Naive thymus-derived CD8-positive, alpha-beta T cell (primary cell): ENCODE data around the gene BEND5. TPM values are rescaled to one million over a fixed set of nuclear protein-coding genes. Genes with fewer than 3 reads are reported as not detected.
A peak's percentile ranks its signal among the peaks of the same experiment; 100 is the strongest.

Experiments
- ATAC-seq, 2 donors: fragments of 150-1000 bp; cut with Tn5 transposase in 1 of 2; sonication (Bioruptor Pico), chemical (Tn5 transposase) in 1 of 2; 1 replicate in 1 of 2; 2 replicates in 1 of 2; pipeline ENCODE4 v1.10.0; 2021; ENCODE audit warnings: mild to moderate bottlenecking in 2 of 2, moderate library complexity in 2 of 2
- POLR2A ChIA-PET: fragments of 350-600 bp; sonication (Branson Sonifier 250); formaldehyde crosslinking; loops from one replicate; lab custom pipeline; 2021; ENCODE audit warnings: antibody characterized with exemption; lab: Charles Lee
- DNase-seq, 10 donors: peaks; one replicate each; pipeline versions ENCODE4 v3.0.0 to v3.0.0-alpha.2; 2020 to 2022
- H3K27ac Mint-ChIP-seq, 10 donors: one replicate each; pipeline ENCODE4 v1.8.0; 2020 to 2022; ENCODE audit warnings: mild to moderate bottlenecking in 10 of 10, mixed read lengths in 10 of 10, moderate library complexity in 4 of 10, inconsistent platforms in 1 of 10
- H3K27me3 Mint-ChIP-seq, 5 donors: one replicate each; pipeline ENCODE4 v1.8.0; 2021 to 2022; ENCODE audit warnings: mixed read lengths in 5 of 5
- H3K36me3 Mint-ChIP-seq, 3 donors: one replicate each; pipeline ENCODE4 v1.8.0; 2020 to 2022; ENCODE audit warnings: mixed read lengths in 3 of 3, mild to moderate bottlenecking in 2 of 3, inconsistent platforms in 1 of 3
- H3K4me1 Mint-ChIP-seq, 4 donors: one replicate each; pipeline ENCODE4 v1.8.0; 2021 to 2022; ENCODE audit warnings: mixed read lengths in 4 of 4
- H3K4me3 Mint-ChIP-seq, 10 donors: one replicate each; pipeline ENCODE4 v1.8.0; 2020 to 2022; ENCODE audit warnings: mild to moderate bottlenecking in 10 of 10, mixed read lengths in 10 of 10, moderate library complexity in 6 of 10, inconsistent platforms in 1 of 10
- H3K9me3 Mint-ChIP-seq, 9 donors: one replicate each; pipeline ENCODE4 v1.8.0; 2020 to 2022; ENCODE audit warnings: mixed read lengths in 9 of 9, mild to moderate bottlenecking in 3 of 9, inconsistent platforms in 1 of 9, moderate library complexity in 1 of 9
- polyA plus RNA-seq, 3 donors: library from polyadenylated mRNA; unstranded; fragments of 300-500 nt; fragmentation: Illumina TruSeq; gene quantifications; one replicate each; pipeline ENCODE4 v1.2.3, GENCODE V29; 2021
- total RNA-seq, 8 experiments: library from RNA in 2 of 8; stranded (reverse) in 2 of 8; gene quantifications; one replicate each; pipeline ENCODE4 v1.2.3 and lab custom pipeline; 2021 to 2026

The BEND5 gene
- total and polyA plus RNA-seq, 5 experiments from 2014 or later = 7.2 to 13.6 (median 10.4) TPM

DNA sequence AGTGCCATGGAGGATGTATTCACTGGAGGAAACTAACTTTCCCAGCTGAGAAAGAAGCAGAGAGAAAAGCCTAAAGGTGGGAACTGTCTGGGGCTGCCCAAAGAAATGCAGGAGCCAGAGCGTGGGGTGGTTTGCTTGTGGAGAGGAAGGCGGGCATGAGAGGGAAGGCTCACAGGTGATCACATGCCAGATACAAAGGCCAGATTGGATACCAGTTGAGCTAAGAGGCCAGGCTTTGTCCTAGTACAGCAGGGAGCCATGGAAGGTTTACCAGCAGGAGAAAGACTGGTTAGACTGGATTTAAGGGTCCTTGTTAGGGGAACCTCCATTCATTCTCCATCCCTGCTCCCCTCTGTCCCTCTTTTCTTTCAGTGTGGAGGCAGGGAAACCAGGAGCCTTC lies 66.4 kb downstream of the BEND5 start:
- Mint-ChIP-seq H3K36me3 (no peaks in the 10 kb centered on the region), H3K27me3 (peaks cover 0 to 9% (median 2%) of the 10 kb centered on the region in 5 donors), H3K27ac (no peak overlapping the region), H3K4me3 (no peak overlapping the region), H3K4me1 (peaks cover 0 to 2% (median 0%) of the 10 kb centered on the region in 4 donors), H3K9me3 (no peaks in the 10 kb centered on the region)
- DNase-seq (no peak), ATAC-seq (no peak)
- POLR2A ChIA-PET = no interaction called here

DNA sequence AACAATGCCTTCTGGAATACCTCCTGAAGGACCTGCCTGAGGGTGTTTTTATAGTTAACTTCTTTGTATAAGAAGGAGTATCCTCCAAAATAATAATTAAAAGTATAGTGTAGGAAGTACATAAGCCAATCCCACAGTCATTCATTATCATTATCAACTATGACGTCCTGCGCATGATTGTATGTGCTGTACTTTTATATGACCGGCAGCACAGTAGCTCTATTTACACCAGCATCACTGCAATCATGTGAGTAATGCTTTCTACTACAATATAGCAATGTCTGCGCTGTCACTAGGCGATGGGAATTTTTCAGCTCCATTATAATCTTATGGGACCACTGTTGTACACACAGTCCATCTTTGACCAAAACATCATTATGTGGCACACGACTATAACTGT lies 72.0 kb downstream of the BEND5 start:
- H3K4me1 Mint-ChIP-seq = no peaks in the 10 kb centered on the region
- H3K36me3 Mint-ChIP-seq = no peaks in the 10 kb centered on the region
- POLR2A ChIA-PET = no interaction called here
- DNase-seq = no peak
- no peak overlapping the region for H3K27ac Mint-ChIP-seq
- H3K4me3 Mint-ChIP-seq = no peak overlapping the region
- peaks cover 6 to 28% (median 12%) of the 10 kb centered on the region in 5 donors for H3K27me3 Mint-ChIP-seq
- no peak for ATAC-seq
- no peaks in the 10 kb centered on the region for H3K9me3 Mint-ChIP-seq

DNA sequence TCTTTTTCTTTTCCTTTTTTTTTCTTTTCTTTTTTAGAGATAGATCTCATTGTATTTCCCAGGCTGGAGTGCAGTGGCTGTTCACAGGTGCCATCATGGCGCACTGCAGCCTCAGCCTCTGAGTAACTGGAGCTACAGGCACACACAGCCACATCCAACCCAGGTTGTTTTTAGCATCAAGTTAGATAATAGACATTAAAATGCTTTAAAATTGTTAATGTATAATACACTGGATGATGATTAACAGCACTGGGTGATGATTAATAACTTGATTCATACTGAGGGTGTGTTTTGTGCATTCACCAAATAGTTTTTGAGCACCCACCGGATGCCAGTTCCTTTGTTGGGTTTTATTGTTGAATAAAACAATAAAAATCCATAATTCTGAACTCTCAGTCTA lies 75.2 kb downstream of the BEND5 start:
- no peak overlapping the region for H3K4me3 Mint-ChIP-seq
- ATAC-seq (no peak), DNase-seq (no peak)
- H3K36me3 Mint-ChIP-seq = no peaks in the 10 kb centered on the region
- no peaks in the 10 kb centered on the region for H3K4me1 Mint-ChIP-seq
- peaks cover 10 to 44% (median 22%) of the 10 kb centered on the region in 5 donors for H3K27me3 Mint-ChIP-seq
- H3K9me3 Mint-ChIP-seq = no peaks in the 10 kb centered on the region
- no peak overlapping the region for H3K27ac Mint-ChIP-seq
- POLR2A ChIA-PET = no interaction called here

DNA sequence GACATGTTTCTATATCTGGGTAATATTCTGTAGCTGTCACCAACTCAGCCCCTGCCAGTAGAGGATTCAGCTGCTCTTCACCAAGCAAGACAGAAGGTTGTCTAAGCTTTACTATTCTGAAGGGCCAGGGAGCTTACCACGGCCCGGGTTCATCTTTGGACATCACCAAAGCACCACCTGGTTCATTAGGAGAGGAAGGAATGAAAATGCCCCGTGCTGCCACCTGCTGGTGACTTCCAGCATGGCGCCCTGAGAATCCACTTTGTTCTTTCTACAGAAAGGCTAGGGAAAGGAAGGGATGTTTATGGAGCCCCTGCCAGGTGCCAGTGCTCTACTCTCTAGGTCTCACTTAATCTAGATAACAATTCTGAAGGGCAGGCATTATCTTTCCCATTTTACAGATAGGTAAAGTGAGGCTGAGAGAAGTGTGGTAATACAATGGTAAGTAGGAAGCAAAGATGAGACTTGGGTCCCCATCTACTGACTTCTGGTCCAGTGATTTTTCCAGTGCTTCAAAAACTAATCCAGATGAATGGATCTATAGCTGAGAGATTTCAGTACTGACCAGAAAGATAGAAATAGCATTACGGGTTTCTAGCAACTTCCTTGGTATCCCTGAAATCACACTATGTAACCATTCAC lies 79.5 kb downstream of the BEND5 start:
- Mint-ChIP-seq H3K4me3 (no peak overlapping the region), H3K27me3 (peaks cover 13 to 41% (median 28%) of the 10 kb centered on the region in 5 donors), H3K9me3 (no peaks in the 10 kb centered on the region), H3K4me1 (no peaks in the 10 kb centered on the region), H3K36me3 (no peaks in the 10 kb centered on the region), H3K27ac (no peak overlapping the region)
- POLR2A ChIA-PET = no interaction called here
- DNase-seq (peak in 7 of 10 donors; percentile 23 to 35 (median 31)), ATAC-seq (no peak)

DNA sequence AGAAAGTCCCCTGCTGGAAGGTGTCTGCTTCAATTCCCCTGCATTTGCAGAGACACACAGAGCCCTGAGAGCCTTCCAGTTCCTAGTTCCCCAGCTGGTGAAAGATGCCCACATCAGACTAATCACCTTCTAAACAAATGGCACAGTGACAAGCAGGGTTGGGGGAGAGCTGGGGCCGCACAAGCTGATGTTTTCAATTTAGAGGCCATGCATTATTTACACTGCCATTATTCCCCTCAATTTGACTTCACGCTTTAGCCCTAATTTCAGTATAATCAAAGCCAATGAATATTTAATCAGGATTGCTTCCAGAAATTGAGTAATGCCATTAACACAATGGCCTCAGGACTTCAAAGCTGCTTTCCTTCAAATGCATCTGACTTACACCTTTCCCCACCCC lies 81.5 kb downstream of the BEND5 start:
- no peak overlapping the region for H3K27ac Mint-ChIP-seq

DNA sequence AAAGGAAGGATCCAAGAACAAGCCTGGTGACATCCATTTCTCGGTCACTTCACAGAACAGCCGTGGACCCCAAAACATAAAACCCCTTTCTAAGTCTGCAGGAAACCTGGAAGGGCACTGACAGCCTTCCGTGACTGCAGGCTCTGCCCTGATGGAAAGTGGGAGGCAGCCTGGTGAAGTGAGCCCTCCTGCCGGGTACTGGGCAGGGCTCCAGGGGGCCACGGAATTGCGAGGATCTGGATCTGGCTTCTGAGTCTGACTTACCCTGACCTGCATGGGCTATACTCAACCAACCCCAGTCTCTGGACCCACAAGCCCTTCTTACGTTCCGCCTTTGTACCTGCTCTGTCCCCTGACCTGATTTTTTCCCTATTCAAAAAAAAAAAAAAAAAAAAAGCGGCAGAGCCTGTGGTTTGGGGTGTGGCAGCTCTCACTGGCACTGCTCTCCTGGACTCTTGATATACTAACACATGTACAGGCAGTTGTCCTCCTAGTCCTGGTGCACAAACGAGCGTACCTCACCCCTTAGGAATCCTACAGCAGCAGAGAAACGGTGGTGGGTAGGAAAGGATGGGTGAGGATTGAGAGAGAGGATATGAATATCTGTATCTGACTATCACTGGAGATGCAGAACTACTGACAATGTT lies 82.9 kb downstream of the BEND5 start:
- Mint-ChIP-seq H3K27ac (no peak overlapping the region), H3K36me3 (no peaks in the 10 kb centered on the region), H3K9me3 (no peaks in the 10 kb centered on the region), H3K4me1 (no peaks in the 10 kb centered on the region), H3K27me3 (peaks cover 6 to 23% (median 10%) of the 10 kb centered on the region in 5 donors), H3K4me3 (no peak overlapping the region)
- no peak for DNase-seq
- ATAC-seq = no peak
- POLR2A ChIA-PET = no interaction called here

More for the DNA sequence above, 81.5 kb downstream of the BEND5 start:
- DNase-seq (no peak), ATAC-seq (no peak)
- Mint-ChIP-seq H3K27me3 (peaks cover 8 to 30% (median 17%) of the 10 kb centered on the region in 5 donors), H3K4me1 (no peaks in the 10 kb centered on the region), H3K36me3 (no peaks in the 10 kb centered on the region), H3K4me3 (no peak overlapping the region), H3K9me3 (no peaks in the 10 kb centered on the region)
- POLR2A ChIA-PET = no interaction called here

DNA sequence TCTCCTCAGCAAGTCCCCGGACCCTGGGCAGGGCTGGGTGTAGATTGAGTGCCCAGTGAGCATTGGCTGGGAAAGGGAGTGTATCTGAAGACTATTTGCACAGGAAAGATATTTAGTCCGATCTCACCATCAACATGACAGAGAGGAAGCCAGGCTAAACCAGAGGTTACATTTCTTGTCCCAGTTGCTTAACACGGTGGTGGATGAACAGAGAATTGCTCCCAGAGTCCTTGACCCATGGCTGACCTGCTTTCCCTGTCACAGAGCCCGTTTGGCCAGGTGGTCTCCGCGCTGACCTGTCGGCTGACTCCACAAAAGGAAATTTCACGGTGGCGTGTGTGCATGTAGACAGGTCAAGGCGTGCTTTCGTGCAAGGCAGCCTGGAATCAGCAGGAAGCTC lies 83.5 kb downstream of the BEND5 start:
- peaks cover 4 to 19% (median 7%) of the 10 kb centered on the region in 5 donors for H3K27me3 Mint-ChIP-seq
- ATAC-seq (no peak), DNase-seq (no peak)
- H3K36me3 Mint-ChIP-seq = no peaks in the 10 kb centered on the region
- no peaks in the 10 kb centered on the region for H3K9me3 Mint-ChIP-seq
- POLR2A ChIA-PET = no interaction called here
- no peak overlapping the region for H3K27ac Mint-ChIP-seq
- H3K4me3 Mint-ChIP-seq = no peak overlapping the region
- no peaks in the 10 kb centered on the region for H3K4me1 Mint-ChIP-seq

DNA sequence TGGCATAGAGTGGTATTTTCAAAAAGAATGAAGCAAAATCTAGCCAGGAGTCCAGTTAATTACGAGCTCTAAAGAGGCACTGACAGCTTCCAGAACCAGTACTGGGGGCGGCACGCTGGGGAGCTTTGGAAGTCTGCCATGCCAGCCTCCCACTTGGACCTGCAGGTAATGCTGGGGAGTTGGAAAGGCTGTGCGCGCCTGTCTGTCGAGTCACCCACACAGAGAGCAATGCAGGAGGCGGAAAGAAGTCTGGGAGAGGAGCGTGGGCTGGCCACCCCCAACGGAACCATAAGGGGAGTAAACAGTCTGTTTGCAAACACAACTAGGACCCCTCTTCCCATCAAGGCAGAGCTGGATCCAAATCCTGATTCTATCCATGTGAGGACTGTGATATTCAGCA lies 84.5 kb downstream of the BEND5 start:
- H3K27ac Mint-ChIP-seq = no peak overlapping the region
- ATAC-seq (no peak), DNase-seq (no peak)
- H3K36me3 Mint-ChIP-seq = no peaks in the 10 kb centered on the region
- no peaks in the 10 kb centered on the region for H3K4me1 Mint-ChIP-seq
- peaks cover 0 to 16% (median 7%) of the 10 kb centered on the region in 5 donors for H3K27me3 Mint-ChIP-seq
- H3K4me3 Mint-ChIP-seq = no peak overlapping the region
- POLR2A ChIA-PET = no interaction called here
- no peaks in the 10 kb centered on the region for H3K9me3 Mint-ChIP-seq

DNA sequence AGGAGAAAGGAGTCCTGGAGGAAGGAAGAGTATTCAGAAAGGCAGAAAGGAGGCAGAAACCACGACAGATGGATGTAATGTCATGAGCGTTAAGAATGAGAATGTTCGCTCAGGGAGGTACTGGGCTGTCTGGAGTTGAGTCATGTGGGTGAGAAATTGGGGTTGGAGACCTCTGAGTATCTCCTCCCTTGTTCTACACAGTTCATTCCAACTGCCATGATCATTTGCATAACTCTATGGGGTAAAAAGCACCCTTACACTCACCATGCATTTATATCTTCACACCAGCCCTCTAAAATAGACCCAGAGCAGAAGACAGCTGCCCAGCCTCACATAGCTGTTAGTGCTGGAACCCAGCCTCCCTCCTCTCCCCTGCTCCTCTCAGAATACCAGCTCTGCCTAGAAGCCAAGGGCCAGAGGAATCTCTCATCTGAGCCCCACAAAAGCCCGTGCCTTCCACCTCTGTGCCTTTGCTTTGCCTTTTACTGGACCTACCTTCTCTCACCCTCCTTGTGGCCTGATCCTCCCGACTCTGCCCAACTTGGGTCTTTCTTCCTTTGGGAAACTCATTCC lies 85.2 kb downstream of the BEND5 start:
- Mint-ChIP-seq H3K4me1 (no peaks in the 10 kb centered on the region), H3K9me3 (no peaks in the 10 kb centered on the region), H3K4me3 (no peak overlapping the region), H3K36me3 (no peaks in the 10 kb centered on the region), H3K27me3 (peaks cover 0 to 16% (median 4%) of the 10 kb centered on the region in 5 donors), H3K27ac (no peak overlapping the region)
- ATAC-seq = no peak
- no peak for DNase-seq
- POLR2A ChIA-PET = no interaction called here

DNA sequence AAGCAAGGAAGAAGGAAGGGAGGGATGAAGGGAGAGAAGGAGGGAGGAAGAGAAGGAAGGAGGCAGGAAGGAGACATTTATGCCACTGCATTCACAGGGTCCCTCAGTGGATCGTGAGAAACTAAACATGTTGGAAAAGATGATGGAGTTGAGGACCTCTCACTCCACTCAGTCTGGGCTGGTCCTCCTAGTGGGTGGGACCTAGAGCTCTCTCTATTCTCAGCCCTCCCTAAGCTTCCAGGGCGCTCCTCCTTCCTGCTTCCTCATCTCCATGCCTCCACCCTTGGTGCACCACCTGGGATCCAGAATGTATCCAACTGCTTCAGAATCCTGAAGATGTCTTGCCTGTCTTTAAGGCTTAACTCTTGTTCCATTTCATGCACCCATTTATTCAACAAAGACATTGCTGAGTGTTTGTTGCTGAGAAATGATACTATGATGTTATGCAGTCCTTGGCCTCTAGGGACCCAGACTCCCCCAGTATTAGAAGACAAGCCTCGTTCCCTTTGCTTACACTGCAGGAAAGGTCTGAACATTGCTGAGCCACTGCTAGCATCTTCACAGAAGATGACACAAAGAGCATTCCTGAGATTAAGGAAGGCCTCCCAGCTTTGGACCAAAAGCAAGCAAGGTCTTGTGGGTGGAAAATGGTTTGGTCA lies 88.5 kb downstream of the BEND5 start:
- Mint-ChIP-seq H3K4me3 (no peak overlapping the region), H3K27me3 (peaks cover 0 to 14% (median 2%) of the 10 kb centered on the region in 5 donors)
- POLR2A ChIA-PET = no interaction called here

DNA sequence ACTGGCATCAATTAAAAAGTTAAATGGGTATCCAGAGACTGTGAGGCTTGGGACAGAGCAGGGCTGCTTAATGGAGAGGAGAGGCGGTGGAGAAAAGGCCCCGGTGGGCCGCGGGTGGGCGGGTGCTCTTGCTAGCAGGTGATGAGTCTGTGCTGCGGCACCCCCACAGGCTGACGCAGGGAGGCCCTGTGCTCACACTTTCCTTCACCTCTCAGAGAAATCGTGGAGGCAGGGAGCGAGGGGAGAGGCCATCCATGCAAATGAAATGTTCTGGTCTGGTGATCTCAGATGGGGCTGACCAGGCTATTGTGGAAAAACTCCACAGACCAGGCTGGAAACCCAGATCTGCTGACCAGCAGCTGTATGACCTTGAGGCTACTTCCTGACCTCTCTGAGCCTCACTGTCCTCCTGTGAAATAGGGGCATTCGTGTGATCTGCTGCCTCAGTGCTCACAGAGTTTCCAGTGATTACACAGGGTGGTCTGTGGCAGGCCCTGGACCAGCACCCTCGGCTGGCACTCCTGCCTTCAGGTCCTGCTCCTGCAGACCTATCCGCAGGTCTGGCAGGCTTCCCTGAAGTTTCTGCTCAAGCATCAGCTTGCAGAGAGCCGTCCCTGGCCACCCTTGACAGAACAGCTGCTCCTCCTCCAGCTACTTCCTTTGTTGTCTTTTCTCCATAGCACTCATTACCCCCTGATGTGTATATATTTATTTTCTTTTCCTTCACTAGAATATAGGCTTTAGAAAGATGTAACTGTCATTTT lies 89.2 kb downstream of the BEND5 start:
- Mint-ChIP-seq H3K27ac (no peak overlapping the region), H3K9me3 (no peaks in the 10 kb centered on the region), H3K4me3 (no peak overlapping the region), H3K36me3 (no peaks in the 10 kb centered on the region), H3K27me3 (peaks cover 0 to 11% (median 0%) of the 10 kb centered on the region in 5 donors), H3K4me1 (no peaks in the 10 kb centered on the region)
- POLR2A ChIA-PET = no interaction called here
- ATAC-seq = no peak
- DNase-seq = no peak

More for the DNA sequence above, 88.5 kb downstream of the BEND5 start:
- DNase-seq (no peak), ATAC-seq (no peak)
- Mint-ChIP-seq H3K27ac (no peak overlapping the region), H3K9me3 (no peaks in the 10 kb centered on the region), H3K4me1 (no peaks in the 10 kb centered on the region), H3K36me3 (no peaks in the 10 kb centered on the region)

DNA sequence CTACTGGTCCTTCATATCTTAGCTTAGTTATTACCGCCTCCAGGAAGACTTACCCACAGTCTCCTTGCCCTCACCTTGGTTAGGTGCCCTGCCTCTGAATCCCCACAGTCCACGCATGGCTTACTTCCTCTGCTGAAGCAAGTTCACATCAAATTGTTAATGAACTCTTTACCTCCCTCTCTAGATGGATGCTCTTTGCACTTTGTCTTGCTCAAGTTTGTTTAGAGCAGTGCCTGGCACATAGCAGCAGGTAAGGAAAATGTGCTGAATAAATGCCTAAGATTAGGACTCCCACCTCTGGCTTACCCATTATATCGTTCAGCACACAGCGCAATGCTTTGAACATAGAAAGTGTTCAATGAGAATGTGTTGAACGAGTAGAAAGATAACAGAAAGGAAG lies 90.5 kb downstream of the BEND5 start:
- Mint-ChIP-seq H3K27ac (no peak overlapping the region), H3K4me3 (no peak overlapping the region), H3K4me1 (no peaks in the 10 kb centered on the region), H3K27me3 (peaks cover 0 to 6% (median 0%) of the 10 kb centered on the region in 5 donors), H3K9me3 (no peaks in the 10 kb centered on the region), H3K36me3 (no peaks in the 10 kb centered on the region)
- ATAC-seq (no peak), DNase-seq (no peak)
- POLR2A ChIA-PET = no interaction called here
